ENCODE data around the gene ADAMTS2. TPM values are rescaled to one million over a fixed set of nuclear protein-coding genes. Genes with fewer than 3 reads are reported as not detected.

Gene ADAMTS2
- total RNA-seq, 6 experiments from 2014 or later = 31.5 to 38.4 (median 34.1) TPM

- TF ChIP-seq CTCF (IDR thresholded peaks at IDR 0.05) = no peak
- no peak overlapping the region for H3K27ac Mint-ChIP-seq
- no peak for DNase-seq
Observed at GRCh38 chr5:179370490-179371120, 25.3 kb upstream of the ADAMTS2 start.

GRCh38 chr5:179369530-179369884 is 24.2 kb upstream of the ADAMTS2 start:
- H3K4me3 Mint-ChIP-seq = no peak overlapping the region
- H3K9me3 Mint-ChIP-seq = no peaks in the 10 kb centered on the region
- no peak overlapping the region for H3K27ac Mint-ChIP-seq
- peaks cover 11% of the 10 kb centered on the region for H3K27me3 Mint-ChIP-seq (ENCODE audit: insufficient read depth)
- H3K36me3 Mint-ChIP-seq (ENCODE audit: low read depth) = no peaks in the 10 kb centered on the region
- no peak for TF ChIP-seq CTCF (IDR thresholded peaks at IDR 0.05)
- DNase-seq = no peak
- peaks cover 6% of the 10 kb centered on the region for H3K4me1 Mint-ChIP-seq (ENCODE audit: low read depth)

More at GRCh38 chr5:179370490-179371120, 25.3 kb upstream of the ADAMTS2 start:
- H3K9me3 Mint-ChIP-seq = no peaks in the 10 kb centered on the region
- H3K27me3 Mint-ChIP-seq (ENCODE audit: insufficient read depth) = peaks cover 8% of the 10 kb centered on the region
- no peaks in the 10 kb centered on the region for H3K36me3 Mint-ChIP-seq (ENCODE audit: low read depth)
- no peak overlapping the region for H3K4me3 Mint-ChIP-seq
- H3K4me1 Mint-ChIP-seq (ENCODE audit: low read depth) = peaks cover 6% of the 10 kb centered on the region

- Mint-ChIP-seq H3K27me3 (ENCODE audit: insufficient read depth) (peaks cover 9% of the 10 kb centered on the region), H3K27ac (no peak overlapping the region), H3K4me3 (no peak overlapping the region), H3K9me3 (no peaks in the 10 kb centered on the region), H3K36me3 (ENCODE audit: low read depth) (no peaks in the 10 kb centered on the region), H3K4me1 (ENCODE audit: low read depth) (peaks cover 6% of the 10 kb centered on the region)
- DNase-seq = no peak
- TF ChIP-seq CTCF (IDR thresholded peaks at IDR 0.05) = no peak
Observed at GRCh38 chr5:179368806-179369529, 23.7 kb upstream of the ADAMTS2 start.

GRCh38 chr5:179368126-179368805 is 23.0 kb upstream of the ADAMTS2 start:
- Mint-ChIP-seq H3K27ac (no peak overlapping the region), H3K4me3 (no peak overlapping the region), H3K4me1 (ENCODE audit: low read depth) (peaks cover 6% of the 10 kb centered on the region), H3K36me3 (ENCODE audit: low read depth) (no peaks in the 10 kb centered on the region), H3K9me3 (peaks cover 4% of the 10 kb centered on the region; the same call in 1 of the 2 replicates), H3K27me3 (ENCODE audit: insufficient read depth) (peaks cover 11% of the 10 kb centered on the region)
- TF ChIP-seq CTCF (IDR thresholded peaks at IDR 0.05) = no peak
- DNase-seq = no peak

- Mint-ChIP-seq H3K27ac (no peak overlapping the region), H3K36me3 (ENCODE audit: low read depth) (no peaks in the 10 kb centered on the region), H3K4me1 (ENCODE audit: low read depth) (peaks cover 6% of the 10 kb centered on the region), H3K27me3 (ENCODE audit: insufficient read depth) (peaks cover 11% of the 10 kb centered on the region), H3K9me3 (peaks cover 6% of the 10 kb centered on the region; the same call in 1 of the 2 replicates), H3K4me3 (no peak overlapping the region)
- DNase-seq = no peak
- TF ChIP-seq CTCF (IDR thresholded peaks at IDR 0.05) = no peak
Observed at GRCh38 chr5:179367491-179367890, 22.2 kb upstream of the ADAMTS2 start.
